Gastrocnemius medialis (tissue), 4 donors: Measurements from ENCODE around the gene SUV39H1. TPM values are rescaled to one million over a fixed set of nuclear protein-coding genes. Genes with fewer than 3 reads are reported as not detected.
"Not testable (repeated sequence)": the region's sequence is repeated elsewhere in the genome, so short reads cannot be mapped to it uniquely, and the experiment has no call there.

Experiments used
- ATAC-seq, 2 donors: fragments of 150-250 bp; one replicate each; pipeline ENCODE4 v1.9.1; 2016
- DNase-seq, 2 donors: peaks; one replicate each; pipeline ENCODE4 v3.0.0-alpha.2; 2019
- H3K27ac ChIP-seq, 4 donors: fragments of 200-600 bp; sonication (generic); 1 replicate in 1 of 4; 2 replicates in 3 of 4; pipeline ENCODE4 v1.5.1; 2016 to 2018; ENCODE audit warnings: mild to moderate bottlenecking in 2 of 4, moderate library complexity in 1 of 4
- H3K27me3 ChIP-seq, 3 donors: fragments of 200-600 bp; sonication (generic) in 2 of 3; 1 replicate in 1 of 3; 2 replicates in 2 of 3; pipeline versions ENCODE4 v1.5.1 to v1.6.0; 2016 to 2019; ENCODE audit warnings: mild to moderate bottlenecking in 1 of 3, moderate library complexity in 1 of 3
- H3K36me3 ChIP-seq, 2 donors: fragments of 200-600 bp; sonication (generic) in 1 of 2; one replicate each; pipeline ENCODE4 v1.5.1; 2017 to 2018
- H3K4me1 ChIP-seq, 2 donors: fragments of 200-600 bp; sonication (generic) in 1 of 2; one replicate each; pipeline ENCODE4 v1.5.1; 2016 to 2017; ENCODE audit warnings: mild to moderate bottlenecking in 2 of 2
- H3K4me3 ChIP-seq, 4 donors: fragments of 200-600 bp; sonication (generic) in 3 of 4; 1 replicate in 1 of 4; 2 replicates in 3 of 4; pipeline ENCODE4 v1.5.1; 2016 to 2019; ENCODE audit warnings: mild to moderate bottlenecking in 2 of 4
- H3K9me3 ChIP-seq, 3 donors: fragments of 200-600 bp; sonication (generic) in 2 of 3; 1 replicate in 1 of 3; 2 replicates in 2 of 3; pipeline ENCODE4 v1.5.1; 2016 to 2019
- POLR2A ChIP-seq, 2 donors: fragments of 450-650 bp; IDR thresholded peaks; one replicate each; pipeline ENCODE4 v1.6.1; 2017; ENCODE audit warnings: antibody characterized with exemption in 2 of 2, mild to moderate bottlenecking in 2 of 2, moderate library complexity in 2 of 2
- in situ Hi-C, 4 donors: fragments of 200-750 bp; cut with MboI; loops; one replicate each; pipeline versions ENCODE4 v1.15.0 to v1.8.0; 2017; ENCODE audit warnings: low sequenced_read_pairs in 4 of 4
- intact Hi-C: fragments of 100-400 bp; cut with DNase I; formaldehyde crosslinking; loops from one replicate; pipeline ENCODE4 v1.15.1; 2023; ENCODE audit warnings: low total_unique reads
- total RNA-seq, 4 donors: library from RNA; depleted of rRNA; stranded (reverse); fragments of >200 nt; gene quantifications; one replicate each; pipeline versions ENCODE4 v1.1.0 to v1.2.3, GENCODE V29; 2016
- TF ChIP-seq, protein P1 (sequence below), 5 experiments: fragments of 450-650 bp in 3 of 5; fragments of 200-600 bp in 2 of 5; sonication (generic) in 2 of 5; IDR thresholded peaks in 4 of 5; conservative IDR thresholded peaks in 1 of 5; 1 replicate in 4 of 5; 2 replicates in 1 of 5; pipeline ENCODE4 v1.5.1; 2016 to 2019; ENCODE audit warnings: antibody characterized with exemption in 5 of 5, mild to moderate bottlenecking in 3 of 5, moderate library complexity in 3 of 5

SUV39H1 gene, protein sequence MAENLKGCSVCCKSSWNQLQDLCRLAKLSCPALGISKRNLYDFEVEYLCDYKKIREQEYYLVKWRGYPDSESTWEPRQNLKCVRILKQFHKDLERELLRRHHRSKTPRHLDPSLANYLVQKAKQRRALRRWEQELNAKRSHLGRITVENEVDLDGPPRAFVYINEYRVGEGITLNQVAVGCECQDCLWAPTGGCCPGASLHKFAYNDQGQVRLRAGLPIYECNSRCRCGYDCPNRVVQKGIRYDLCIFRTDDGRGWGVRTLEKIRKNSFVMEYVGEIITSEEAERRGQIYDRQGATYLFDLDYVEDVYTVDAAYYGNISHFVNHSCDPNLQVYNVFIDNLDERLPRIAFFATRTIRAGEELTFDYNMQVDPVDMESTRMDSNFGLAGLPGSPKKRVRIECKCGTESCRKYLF
- 1 to 10 TPM; 1.7 to 6.1 (median 3.3) TPM for total RNA-seq

GRCh38 chrX:48696301-48696908 is at the start of gene SUV39H1:
TSS of gene SUV39H1 (plus strand) at chrX:48696734. CDS start at chrX:48696785, 51 bp downstream.
- intact Hi-C loops (loop anchor here (1.0 kb wide), 3 partner anchors 20 to 105 kb away; no protein-coding TSS in a partner anchor), in situ Hi-C loops (no loop called here)
- Histone ChIP-seq H3K4me3 (peak within 1 kb of the TSS; percentile 60 to 66 (median 61)), H3K4me1 (no peaks in the 10 kb centered on the region), H3K36me3 (peaks cover 0 to 6% of the 10 kb centered on the region in 2 donors), H3K9me3 (no peaks in the 10 kb centered on the region), H3K27ac (peak within 1 kb of the TSS; percentile 91 to 96 (median 95)), H3K27me3 (no peaks in the 10 kb centered on the region)
- TF ChIP-seq POLR2A (IDR thresholded peaks at IDR 0.05), result peak; percentile 79 to 86
- TF ChIP-seq, protein P1, sequence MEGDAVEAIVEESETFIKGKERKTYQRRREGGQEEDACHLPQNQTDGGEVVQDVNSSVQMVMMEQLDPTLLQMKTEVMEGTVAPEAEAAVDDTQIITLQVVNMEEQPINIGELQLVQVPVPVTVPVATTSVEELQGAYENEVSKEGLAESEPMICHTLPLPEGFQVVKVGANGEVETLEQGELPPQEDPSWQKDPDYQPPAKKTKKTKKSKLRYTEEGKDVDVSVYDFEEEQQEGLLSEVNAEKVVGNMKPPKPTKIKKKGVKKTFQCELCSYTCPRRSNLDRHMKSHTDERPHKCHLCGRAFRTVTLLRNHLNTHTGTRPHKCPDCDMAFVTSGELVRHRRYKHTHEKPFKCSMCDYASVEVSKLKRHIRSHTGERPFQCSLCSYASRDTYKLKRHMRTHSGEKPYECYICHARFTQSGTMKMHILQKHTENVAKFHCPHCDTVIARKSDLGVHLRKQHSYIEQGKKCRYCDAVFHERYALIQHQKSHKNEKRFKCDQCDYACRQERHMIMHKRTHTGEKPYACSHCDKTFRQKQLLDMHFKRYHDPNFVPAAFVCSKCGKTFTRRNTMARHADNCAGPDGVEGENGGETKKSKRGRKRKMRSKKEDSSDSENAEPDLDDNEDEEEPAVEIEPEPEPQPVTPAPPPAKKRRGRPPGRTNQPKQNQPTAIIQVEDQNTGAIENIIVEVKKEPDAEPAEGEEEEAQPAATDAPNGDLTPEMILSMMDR (IDR thresholded peaks at IDR 0.05 in 4 of 5, conservative IDR thresholded peaks at IDR 0.05 in 1 of 5), result no peak
- peak; percentile 78 to 89 for DNase-seq
- ATAC-seq, result peak; percentile 95

DNA sequence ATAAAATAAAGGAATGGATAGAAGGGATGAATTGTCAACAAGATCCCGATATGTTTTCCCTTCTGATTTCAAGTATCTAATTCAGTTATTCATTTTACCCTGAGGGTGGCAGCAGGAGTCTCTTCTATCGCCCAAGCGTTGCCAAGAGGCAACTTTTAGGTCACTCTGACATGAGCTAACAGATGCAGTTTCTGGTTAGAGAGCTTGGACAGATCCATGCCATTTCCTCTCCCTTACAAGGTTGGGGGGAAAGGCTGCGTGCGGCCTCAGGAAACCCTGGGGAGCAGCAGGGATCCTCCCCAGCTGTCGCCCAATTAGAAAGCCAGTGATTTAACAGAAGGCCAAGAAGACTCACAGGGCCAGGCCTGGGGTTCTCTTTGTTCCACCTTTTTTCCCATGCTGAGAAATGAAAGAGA is 48.2 kb upstream of the SUV39H1 start:
- intact Hi-C loops, result loop anchor here (2.0 kb wide), 1 partner anchor 154 kb away; the partner anchor contains the start of gene HDAC6

GRCh38 chrX:48649102-48649501 is 47.4 kb upstream of the SUV39H1 start:
- DNase-seq (no peak), ATAC-seq (no peak)
- intact Hi-C loops, result loop anchor here (2.0 kb wide), 1 partner anchor 154 kb away; the partner anchor contains the start of gene HDAC6
- H3K36me3 ChIP-seq, result no peaks in the 10 kb centered on the region
- H3K4me3 ChIP-seq, result no peak overlapping the region
- in situ Hi-C loops, result loop anchor here in 1 of 4 donors (25.0 kb wide), 1 partner anchor 288 kb away; no protein-coding TSS in a partner anchor
- TF ChIP-seq, protein P1 (IDR thresholded peaks at IDR 0.05 in 4 of 5, conservative IDR thresholded peaks at IDR 0.05 in 1 of 5), result no peak
- no peak for TF ChIP-seq POLR2A (IDR thresholded peaks at IDR 0.05)
- H3K9me3 ChIP-seq, result no peaks in the 10 kb centered on the region
- H3K4me1 ChIP-seq, result peaks cover 0 to 4% of the 10 kb centered on the region in 2 donors
- peak overlapping the region in 1 of 4 donors; percentile 63 for H3K27ac ChIP-seq
- H3K27me3 ChIP-seq, result peaks cover 0 to 3% (median 0%) of the 10 kb centered on the region in 3 donors

More for the DNA sequence above, 48.2 kb upstream of the SUV39H1 start:
- H3K4me1 ChIP-seq, result peaks cover 0 to 4% of the 10 kb centered on the region in 2 donors
- ATAC-seq (peak; percentile 76 to 91), DNase-seq (peak; percentile 4 to 29)
- TF ChIP-seq, protein P1 (IDR thresholded peaks at IDR 0.05 in 4 of 5, conservative IDR thresholded peaks at IDR 0.05 in 1 of 5), result peak in 2 of 5 experiments; percentile 26 to 35
- no peak for TF ChIP-seq POLR2A (IDR thresholded peaks at IDR 0.05)
- peak overlapping the region in 3 of 4 donors; percentile 23 to 63 (median 33) for H3K27ac ChIP-seq
- no peaks in the 10 kb centered on the region for H3K9me3 ChIP-seq
- H3K36me3 ChIP-seq, result no peaks in the 10 kb centered on the region
- in situ Hi-C loops, result loop anchor here in 1 of 4 donors (25.0 kb wide), 1 partner anchor 289 kb away; no protein-coding TSS in a partner anchor
- H3K27me3 ChIP-seq, result peaks cover 0 to under 1% (median 0%) of the 10 kb centered on the region in 3 donors
- no peak overlapping the region for H3K4me3 ChIP-seq

DNA sequence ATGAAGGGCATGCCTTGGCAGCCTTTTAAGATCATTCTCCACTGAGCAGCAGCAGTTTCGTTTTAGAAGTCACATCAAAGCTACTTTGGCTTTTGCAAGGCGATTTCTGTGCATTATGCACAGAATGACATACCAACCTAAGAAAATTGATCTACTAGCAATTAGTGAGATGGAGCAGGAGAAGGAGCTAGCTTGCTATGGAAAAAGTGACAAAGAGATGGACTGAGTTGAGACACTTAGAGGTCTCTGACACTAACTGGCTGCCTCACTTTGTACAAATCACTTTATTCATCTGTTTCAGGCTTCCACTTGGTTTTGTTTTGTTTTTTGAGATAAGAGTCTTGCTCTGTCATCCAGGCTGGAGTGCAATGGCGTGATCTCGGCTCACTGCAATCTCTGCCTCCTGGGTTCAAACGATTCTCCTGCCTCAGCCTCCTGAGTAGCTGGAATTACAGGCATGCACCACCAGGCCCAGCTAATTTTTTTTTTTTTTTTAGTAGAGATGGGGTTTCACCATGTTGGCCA is 44.4 kb upstream of the SUV39H1 start:
- intact Hi-C loops, H3K9me3 ChIP-seq, H3K27ac ChIP-seq, DNase-seq, H3K4me3 ChIP-seq, H3K36me3 ChIP-seq, ATAC-seq, H3K27me3 ChIP-seq, H3K4me1 ChIP-seq: not testable (repeated sequence)
- in situ Hi-C loops, result loop anchor here in 1 of 4 donors (25.0 kb wide), 1 partner anchor 160 kb away; the partner anchor contains the start of gene HDAC6

DNA sequence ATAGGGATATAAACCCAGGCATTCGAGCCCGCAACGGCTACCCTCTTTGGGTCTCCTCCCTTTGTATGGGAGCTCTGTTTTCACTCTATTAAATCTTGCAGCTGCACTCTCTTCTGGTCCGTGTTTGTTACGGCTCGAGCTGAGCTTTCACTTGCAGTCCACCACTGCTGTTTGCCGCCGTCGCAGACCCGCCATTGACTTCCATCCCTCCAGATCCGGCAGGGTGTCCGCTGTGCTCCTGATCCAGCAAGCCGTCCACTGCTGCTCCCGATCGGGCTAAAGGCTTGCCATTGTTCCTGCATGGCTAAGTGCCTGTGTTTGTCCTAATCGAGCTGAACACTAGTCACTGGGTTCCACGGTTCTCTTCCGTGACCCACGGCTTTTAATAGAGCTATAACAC is 41.8 kb upstream of the SUV39H1 start:
- DNase-seq, H3K27me3 ChIP-seq, H3K36me3 ChIP-seq, H3K27ac ChIP-seq, ATAC-seq, H3K4me3 ChIP-seq, H3K4me1 ChIP-seq, H3K9me3 ChIP-seq, intact Hi-C loops: not testable (repeated sequence)
- in situ Hi-C loops, result loop anchor here in 1 of 4 donors (25.0 kb wide), 1 partner anchor 158 kb away; the partner anchor contains the start of gene HDAC6

DNA sequence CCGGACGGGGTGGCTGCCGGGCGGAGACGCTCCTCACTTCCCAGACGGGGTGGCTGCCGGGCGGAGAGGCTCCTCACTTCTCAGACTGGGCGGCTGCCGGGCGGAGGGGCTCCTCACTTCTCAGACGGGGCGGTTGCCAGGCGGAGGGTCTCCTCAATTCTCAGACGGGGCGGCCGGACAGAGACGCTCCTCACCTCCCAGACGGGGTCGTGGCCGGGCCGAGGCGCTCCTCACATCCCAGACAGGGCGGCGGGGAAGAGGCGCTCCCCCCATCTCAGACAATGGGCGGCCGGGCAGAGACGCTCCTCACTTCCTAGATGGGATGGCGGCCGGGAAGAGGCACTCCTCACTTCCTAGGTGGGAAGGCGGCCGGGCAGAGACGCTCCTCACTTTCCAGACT is 36.8 kb upstream of the SUV39H1 start:
- H3K9me3 ChIP-seq, ATAC-seq, H3K27ac ChIP-seq, DNase-seq, intact Hi-C loops, H3K4me1 ChIP-seq, H3K36me3 ChIP-seq, H3K27me3 ChIP-seq, H3K4me3 ChIP-seq: not testable (repeated sequence)
- in situ Hi-C loops, result loop anchor here in 1 of 4 donors (25.0 kb wide), 1 partner anchor 153 kb away; the partner anchor contains the start of gene HDAC6
